ENCODE results near the gene HDAC11. TPM values are rescaled to one million over a fixed set of nuclear protein-coding genes. Genes with fewer than 3 reads are reported as not detected.

Gene HDAC11
- total RNA-seq, 1 experiment from 2014 or later, result 7.0 TPM

DNA sequence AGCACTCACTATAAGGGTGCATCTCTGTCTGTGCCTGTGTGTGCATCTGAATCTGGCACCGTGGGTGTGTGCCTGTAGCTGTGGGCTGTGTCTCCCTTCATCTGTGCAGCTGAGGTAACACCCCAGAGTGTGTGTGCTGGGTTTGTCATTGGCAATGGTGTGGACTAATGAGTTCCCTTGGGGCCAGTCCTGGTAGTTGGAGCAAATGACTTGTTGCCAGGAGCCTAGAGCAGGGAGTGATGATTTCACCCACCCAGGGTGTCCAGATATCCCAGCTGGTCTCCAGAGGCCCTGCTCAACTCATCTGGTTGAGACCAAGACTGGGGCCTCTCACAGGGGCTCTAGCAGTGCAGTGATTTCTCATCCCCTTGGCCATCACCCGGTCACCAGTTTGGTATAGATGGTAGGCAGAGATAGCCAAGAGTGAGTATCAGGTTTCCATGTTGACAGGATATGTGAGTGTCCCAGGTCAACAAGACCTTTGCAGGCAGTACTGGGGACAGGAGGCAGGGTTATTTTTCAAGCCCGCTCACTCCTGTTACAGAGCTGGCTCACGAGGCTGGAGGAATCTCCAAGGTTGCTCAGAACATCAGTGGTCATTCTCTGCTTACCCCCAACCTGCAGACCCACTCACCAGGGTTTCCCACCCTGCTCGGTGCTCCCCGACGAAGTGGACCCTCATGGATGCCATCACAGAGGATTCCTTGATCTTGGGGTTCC is 4.1 kb upstream of the HDAC11 start:
- Mint-ChIP-seq H3K36me3 (ENCODE audit: insufficient read depth in 1 of 3, low read depth in 3 of 3) (no peaks in the 10 kb centered on the region; a peak in 1 of 7 replicates), H3K27ac (no peak overlapping the region), H3K4me3 (no peak overlapping the region), H3K27me3 (ENCODE audit: low read depth) (peaks cover 58% of the 10 kb centered on the region), H3K9me3 (no peaks in the 10 kb centered on the region; a peak in 1 of 5 replicates), H3K4me1 (peaks cover 30 to 47% of the 10 kb centered on the region in 2 experiments)
- Histone ChIP-seq H3T11ph (ENCODE audit: low read length) (no peak overlapping the region), H3K56ac (ENCODE audit: insufficient read length, low read depth, low read length) (no peak overlapping the region), H3K9me3 (ENCODE audit: control insufficient read depth, low read depth, low read length) (no peaks in the 10 kb centered on the region), H2BK120ac (ENCODE audit: low read depth, low read length, poor library complexity, severe bottlenecking) (no peak overlapping the region), H3K4ac (ENCODE audit: low read depth, low read length) (no peak overlapping the region), H4K8ac (replicated peaks; ENCODE audit: insufficient read length, low read depth, low read length) (no peak overlapping the region), H3K14ac (ENCODE audit: insufficient read depth, low read length) (no peak overlapping the region), H2BK12ac (ENCODE audit: insufficient read length, low read depth, low read length) (no peak overlapping the region), H3K79me1 (ENCODE audit: insufficient read depth, low read depth, low read length, poor library complexity, severe bottlenecking) (no peaks in the 10 kb centered on the region), H4K91ac (ENCODE audit: insufficient read length, low read depth, low read length) (no peak overlapping the region), H2AK5ac (ENCODE audit: insufficient read length, low read length) (no peak overlapping the region), H2BK5ac (ENCODE audit: insufficient read length, low read length) (no peak overlapping the region), H3K4me1 (ENCODE audit: insufficient read depth, low read length) (peaks cover 10% of the 10 kb centered on the region; the same call in 1 of the 2 replicates), H3K23ac (ENCODE audit: insufficient read length, low read depth, low read length) (no peak overlapping the region), H2BK20ac (ENCODE audit: low read depth, low read length, poor library complexity, severe bottlenecking) (no peak overlapping the region), H2BK15ac (ENCODE audit: low read depth, low read length) (no peak overlapping the region), H3K27me3 (ENCODE audit: insufficient read depth, low read length) (no peaks in the 10 kb centered on the region; the same call in 1 of the 2 replicates), H3K23me2 (ENCODE audit: insufficient read length, low read depth, low read length, poor library complexity, severe bottlenecking) (peaks cover 3% of the 10 kb centered on the region), H3K27ac (ENCODE audit: insufficient read length, low read depth, low read length) (no peak overlapping the region), H2AFZ (ENCODE audit: low read length) (no peak overlapping the region), H3K79me2 (ENCODE audit: insufficient read depth, low read length) (no peaks in the 10 kb centered on the region), H3K4me2 (ENCODE audit: insufficient read depth, insufficient read length, low read length) (no peak overlapping the region), H4K20me1 (ENCODE audit: control insufficient read depth, insufficient read depth, insufficient read length) (no peaks in the 10 kb centered on the region), H3K9ac (ENCODE audit: extremely low read depth, insufficient read length, low read length) (no peak overlapping the region), H4K5ac (ENCODE audit: insufficient read length, low read depth, low read length) (no peak overlapping the region), H3K18ac (ENCODE audit: insufficient read length, low read depth, low read length) (no peak overlapping the region)
- WGBS (ENCODE audit: extremely low coverage, insufficient read length, low lambda C conversion rate), result no CpG with 5 or more reads among the region's 7 CpGs
- no peak for DNase-seq
- no peak for TF ChIP-seq CTCF (conservative IDR thresholded peaks at IDR 0.05)

Measured in H9 (cell line).